SIG-M5 treated with dmso at 0.1 percent for 504 hours (cell line): ENCODE measurements around the gene SFMBT2.
A peak's percentile ranks its signal among the peaks of the same experiment; 100 is the strongest.

Experiments used
- DNase-seq: peaks from one replicate; lab custom pipeline; 2025; ENCODE audit not compliant: unreplicated experiment; lab: John Stamatoyannopoulos, UW

The SFMBT2 gene

GRCh38 chr10:7274293-7274692 lies 136.5 kb downstream of the SFMBT2 start:
- DNase-seq, result no peak

GRCh38 chr10:7272008-7272407 lies 138.8 kb downstream of the SFMBT2 start:
- no peak for DNase-seq

GRCh38 chr10:7269988-7270387 lies 140.8 kb downstream of the SFMBT2 start:
- DNase-seq, result no peak

GRCh38 chr10:7267142-7267541 lies 143.7 kb downstream of the SFMBT2 start:
- no peak for DNase-seq

- DNase-seq, result peak; percentile 26
Measured at GRCh38 chr10:7265396-7266123, 145.3 kb downstream of the SFMBT2 start.

- DNase-seq, result no peak
Measured at GRCh38 chr10:7264313-7264756, 146.5 kb downstream of the SFMBT2 start.

GRCh38 chr10:7263616-7264015 lies 147.2 kb downstream of the SFMBT2 start:
- no peak for DNase-seq

GRCh38 chr10:7261351-7261750 lies 149.5 kb downstream of the SFMBT2 start:
- DNase-seq, result no peak

- DNase-seq, result no peak
Measured at GRCh38 chr10:7260912-7261311, 149.9 kb downstream of the SFMBT2 start.

GRCh38 chr10:7260412-7260900 lies 150.4 kb downstream of the SFMBT2 start:
- DNase-seq, result peak; percentile 68

GRCh38 chr10:7258948-7259523 lies 151.8 kb downstream of the SFMBT2 start:
- DNase-seq, result no peak

GRCh38 chr10:7255517-7255916 lies 155.3 kb downstream of the SFMBT2 start:
- no peak for DNase-seq

GRCh38 chr10:7251696-7252465 lies 159.0 kb downstream of the SFMBT2 start:
- no peak for DNase-seq

- DNase-seq, result no peak
Measured at GRCh38 chr10:7250236-7250635, 160.6 kb downstream of the SFMBT2 start.

GRCh38 chr10:7248585-7249164 lies 162.2 kb downstream of the SFMBT2 start:
- no peak for DNase-seq

- DNase-seq, result no peak
Measured at GRCh38 chr10:7248148-7248547, 162.7 kb downstream of the SFMBT2 start.

- DNase-seq, result no peak
Measured at GRCh38 chr10:7245505-7245904, 165.3 kb downstream of the SFMBT2 start.

- peak; percentile 9 for DNase-seq
Measured at GRCh38 chr10:7243873-7244272, 167.0 kb downstream of the SFMBT2 start.

GRCh38 chr10:7243139-7243538 lies 167.7 kb downstream of the SFMBT2 start:
- no peak for DNase-seq

- DNase-seq, result no peak
Measured at GRCh38 chr10:7239312-7239985, 171.4 kb downstream of the SFMBT2 start.

GRCh38 chr10:7235376-7235775 lies 175.5 kb downstream of the SFMBT2 start:
- DNase-seq, result no peak
